DMS153 (cell line): ENCODE data around the gene GLT8D2.

ENCODE experiments used
- DNase-seq: peaks from one replicate; lab custom pipeline; 2025; lab: John Stamatoyannopoulos, UW

The GLT8D2 gene

GRCh38 chr12:103948746-103949406, 101.1 kb downstream of the GLT8D2 start:
- no peak for DNase-seq

DNA sequence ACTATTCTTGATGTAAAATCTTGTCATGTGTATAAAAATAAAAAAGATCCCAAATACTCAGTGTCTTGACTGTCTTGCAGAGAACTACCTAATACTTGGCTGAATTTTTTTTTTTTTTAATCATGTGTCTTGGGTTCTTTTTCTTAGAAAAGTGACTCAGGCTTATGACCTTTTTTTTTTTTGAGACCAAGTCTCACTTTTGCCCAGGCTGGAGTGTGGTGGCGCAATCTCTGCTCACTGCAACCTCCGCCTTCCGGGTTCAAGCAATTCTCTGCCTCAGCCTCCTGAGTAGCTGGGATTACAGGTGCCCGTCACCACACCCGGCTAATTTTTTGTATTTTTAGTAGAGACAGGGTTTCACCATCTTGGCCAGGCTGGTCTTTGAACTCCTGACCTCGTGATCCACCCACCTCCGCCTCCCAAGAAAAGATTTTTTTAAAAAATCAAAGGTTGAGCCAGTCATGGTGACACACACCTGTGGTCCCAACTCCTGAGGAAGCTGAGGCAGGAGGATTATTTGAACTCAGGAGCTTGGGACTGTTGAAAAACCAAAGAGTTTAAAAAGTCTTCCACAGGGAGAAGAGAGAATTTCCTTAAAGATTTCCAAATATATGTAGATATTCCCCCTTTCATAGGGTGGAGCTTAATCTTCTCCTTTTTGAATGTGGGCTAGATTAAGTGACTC, 102.0 kb downstream of the GLT8D2 start:
- no peak for DNase-seq

DNA sequence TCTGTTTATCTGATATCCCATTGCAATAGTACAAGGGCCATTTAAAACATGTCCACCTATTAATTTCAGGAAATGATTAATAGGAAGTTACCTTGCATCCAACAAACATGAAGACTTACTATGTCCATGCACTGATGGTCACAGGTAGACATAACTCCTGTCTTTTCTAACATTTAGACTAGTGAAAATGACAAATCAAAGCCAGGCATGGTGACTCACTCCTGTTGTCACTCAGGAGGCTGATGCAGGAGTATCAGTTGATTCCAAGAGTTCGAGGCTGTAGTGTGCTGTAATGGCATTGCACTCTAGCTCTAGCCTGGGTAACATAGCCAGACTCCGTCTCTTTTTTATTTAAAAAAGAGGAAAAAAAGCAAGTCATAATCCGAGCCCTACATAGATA, 105.0 kb downstream of the GLT8D2 start:
- DNase-seq, result no peak
